ENCODE data around the gene TTLL13. TPM values are rescaled to one million over a fixed set of nuclear protein-coding genes. Genes with fewer than 3 reads are reported as not detected.
A peak's percentile ranks its signal among the peaks of the same experiment; 100 is the strongest.

TTLL13 gene
- total RNA-seq, 2 donors from 2014 or later, result 0.15 to 0.46 TPM

DNA sequence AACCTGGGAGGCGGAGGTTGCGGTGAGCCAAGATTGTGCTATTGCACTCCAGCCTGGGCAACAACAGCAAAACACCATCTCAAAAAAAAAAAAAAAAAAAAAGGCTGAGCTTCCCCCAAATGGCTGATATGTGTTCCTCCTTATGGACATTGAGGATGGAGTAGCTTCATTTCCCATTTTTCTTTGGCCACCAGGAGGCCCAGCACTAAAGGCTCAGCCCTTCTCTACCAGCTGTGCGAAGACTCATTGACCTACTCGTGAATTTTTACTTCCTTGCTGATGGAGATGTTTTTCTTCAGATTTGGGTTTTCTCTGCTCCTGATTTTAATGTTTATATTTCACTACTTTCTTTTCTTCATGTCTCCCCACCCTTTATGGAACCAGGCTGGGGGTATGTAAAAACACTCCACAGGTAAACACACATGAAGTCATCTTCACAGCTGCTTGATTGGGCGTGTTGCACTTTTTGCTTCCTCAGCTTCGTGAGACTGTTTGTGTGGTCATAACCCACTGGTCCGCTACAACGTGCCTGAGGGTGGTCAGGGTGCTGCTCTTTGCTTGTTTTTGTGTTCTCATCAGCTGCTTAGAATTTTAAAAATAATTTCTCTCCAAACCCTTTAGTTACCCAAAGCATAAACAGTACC, 34.7 kb upstream of the TTLL13 start:
- no peaks in the 10 kb centered on the region for H3K27me3 Mint-ChIP-seq (ENCODE audit: insufficient read depth)
- peak; percentile 60 for DNase-seq
- H3K27ac ChIP-seq (ENCODE audit: low read depth, low read length), result no peak overlapping the region

DNA sequence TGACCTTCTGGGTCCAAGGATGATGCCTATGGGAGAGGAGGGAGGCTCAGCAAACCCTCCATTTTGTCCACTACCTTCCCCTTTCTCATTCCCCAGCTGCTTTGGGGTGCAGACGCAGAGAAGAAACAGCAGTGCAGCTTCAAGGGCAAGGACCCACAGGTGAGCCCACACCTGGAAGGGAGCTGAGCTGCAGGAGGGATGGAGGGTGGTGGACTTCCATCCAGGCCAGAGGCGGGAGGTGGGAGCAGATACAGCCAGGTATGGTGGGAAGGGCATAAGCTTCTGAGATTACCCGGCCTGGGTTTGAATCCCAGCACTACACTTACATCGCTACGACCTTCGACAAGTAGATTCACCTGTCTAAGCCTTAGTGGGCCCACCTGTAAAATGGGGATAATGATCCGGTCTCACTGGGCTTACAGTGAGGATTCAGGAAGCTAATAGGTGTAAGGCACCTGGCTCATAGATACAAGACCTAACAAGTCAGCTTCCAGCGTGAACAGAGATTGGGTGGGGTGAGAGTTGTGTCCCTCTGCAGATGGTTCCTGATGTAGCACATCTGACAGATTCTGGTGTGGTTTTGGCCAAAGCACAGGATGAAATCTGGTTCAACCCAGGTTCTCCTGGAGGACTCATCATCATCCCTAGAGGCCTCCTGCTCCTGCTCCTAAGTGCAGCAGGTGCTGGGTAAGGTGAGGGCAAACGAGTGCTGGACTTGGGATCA, 31.5 kb upstream of the TTLL13 start:
- peaks cover 5% of the 10 kb centered on the region for H3K4me1 ChIP-seq (ENCODE audit: control insufficient read depth, insufficient read depth, low read length)
- peaks cover 9% of the 10 kb centered on the region for H3K36me3 Mint-ChIP-seq (ENCODE audit: low read depth)

More for the DNA sequence above, 34.7 kb upstream of the TTLL13 start:
- Histone ChIP-seq H3K27me3 (ENCODE audit: control insufficient read depth, insufficient read depth, low read length, poor library complexity, severe bottlenecking) (no peaks in the 10 kb centered on the region), H3K4me1 (ENCODE audit: control insufficient read depth, insufficient read depth, low read length) (peaks cover 5% of the 10 kb centered on the region), H3K9ac (ENCODE audit: extremely low read depth, low read length, poor library complexity, severe bottlenecking) (no peak overlapping the region), H3K4me3 (ENCODE audit: low read length) (no peak overlapping the region), H3K36me3 (ENCODE audit: control insufficient read depth, insufficient read depth, low read length) (no peaks in the 10 kb centered on the region), H3K9me3 (ENCODE audit: control insufficient read depth, low read length) (no peaks in the 10 kb centered on the region)
- WGBS, 2 experiments (ENCODE audit: insufficient coverage in 1 of 2, insufficient read length in 1 of 2), result 95 to 100% methylated on average over 3 to 8 of the region's 8 CpGs
- no peak overlapping the region for H3K4me3 Mint-ChIP-seq
- peaks cover 5% of the 10 kb centered on the region for H3K36me3 Mint-ChIP-seq (ENCODE audit: low read depth)
- TF ChIP-seq, protein P1, sequence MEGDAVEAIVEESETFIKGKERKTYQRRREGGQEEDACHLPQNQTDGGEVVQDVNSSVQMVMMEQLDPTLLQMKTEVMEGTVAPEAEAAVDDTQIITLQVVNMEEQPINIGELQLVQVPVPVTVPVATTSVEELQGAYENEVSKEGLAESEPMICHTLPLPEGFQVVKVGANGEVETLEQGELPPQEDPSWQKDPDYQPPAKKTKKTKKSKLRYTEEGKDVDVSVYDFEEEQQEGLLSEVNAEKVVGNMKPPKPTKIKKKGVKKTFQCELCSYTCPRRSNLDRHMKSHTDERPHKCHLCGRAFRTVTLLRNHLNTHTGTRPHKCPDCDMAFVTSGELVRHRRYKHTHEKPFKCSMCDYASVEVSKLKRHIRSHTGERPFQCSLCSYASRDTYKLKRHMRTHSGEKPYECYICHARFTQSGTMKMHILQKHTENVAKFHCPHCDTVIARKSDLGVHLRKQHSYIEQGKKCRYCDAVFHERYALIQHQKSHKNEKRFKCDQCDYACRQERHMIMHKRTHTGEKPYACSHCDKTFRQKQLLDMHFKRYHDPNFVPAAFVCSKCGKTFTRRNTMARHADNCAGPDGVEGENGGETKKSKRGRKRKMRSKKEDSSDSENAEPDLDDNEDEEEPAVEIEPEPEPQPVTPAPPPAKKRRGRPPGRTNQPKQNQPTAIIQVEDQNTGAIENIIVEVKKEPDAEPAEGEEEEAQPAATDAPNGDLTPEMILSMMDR (conservative IDR thresholded peaks at IDR 0.05), result peak; percentile 67
- H3K9me3 Mint-ChIP-seq, result no peaks in the 10 kb centered on the region
- no peaks in the 10 kb centered on the region for H3K4me1 Mint-ChIP-seq
- no peak overlapping the region for H3K27ac Mint-ChIP-seq

DNA sequence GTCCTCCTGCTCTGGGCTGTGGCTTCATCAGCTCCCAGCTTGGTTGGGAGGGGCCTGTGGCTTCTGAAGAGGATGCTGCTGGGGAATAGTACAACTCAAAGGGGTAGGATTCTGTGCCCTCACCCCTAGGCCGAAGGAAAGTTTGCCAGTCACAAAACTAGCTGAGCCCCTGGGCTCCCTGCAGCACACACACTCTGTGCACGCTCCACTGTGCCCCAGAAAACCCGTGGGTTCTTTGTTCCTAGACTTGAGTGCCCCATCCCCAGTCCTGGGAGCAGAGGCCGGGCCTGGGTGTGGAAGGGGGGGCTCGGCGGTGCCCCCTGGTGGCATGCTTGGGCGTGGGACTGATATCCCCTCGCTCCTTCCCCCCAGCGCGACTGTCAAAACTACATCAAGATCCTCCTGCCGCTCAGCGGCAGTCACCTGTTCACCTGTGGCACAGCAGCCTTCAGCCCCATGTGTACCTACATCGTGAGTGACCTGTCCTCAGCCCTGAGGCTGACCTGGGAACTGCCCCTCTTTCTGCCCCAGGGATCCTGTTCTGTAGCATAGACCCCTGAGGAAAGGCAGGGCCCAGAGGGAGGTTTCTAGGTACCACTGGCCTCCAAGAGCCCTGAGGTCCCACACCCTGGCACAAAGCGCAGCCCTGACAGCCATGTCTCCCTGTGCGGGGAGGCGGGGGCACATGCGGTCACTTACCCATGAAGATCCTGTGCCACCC, 29.8 kb upstream of the TTLL13 start:
- TF ChIP-seq, protein P1 (conservative IDR thresholded peaks at IDR 0.05), result peak; percentile 87
- Histone ChIP-seq H3K27ac (ENCODE audit: low read depth, low read length) (no peak overlapping the region), H3K9ac (ENCODE audit: extremely low read depth, low read length, poor library complexity, severe bottlenecking) (no peak overlapping the region), H3K27me3 (ENCODE audit: control insufficient read depth, insufficient read depth, low read length, poor library complexity, severe bottlenecking) (no peaks in the 10 kb centered on the region), H3K36me3 (ENCODE audit: control insufficient read depth, insufficient read depth, low read length) (no peaks in the 10 kb centered on the region), H3K9me3 (ENCODE audit: control insufficient read depth, low read length) (no peaks in the 10 kb centered on the region), H3K4me3 (ENCODE audit: low read length) (no peak overlapping the region), H3K4me1 (ENCODE audit: control insufficient read depth, insufficient read depth, low read length) (no peaks in the 10 kb centered on the region)
- H3K27ac Mint-ChIP-seq, result no peak overlapping the region
- no peaks in the 10 kb centered on the region for H3K27me3 Mint-ChIP-seq (ENCODE audit: insufficient read depth)
- no peaks in the 10 kb centered on the region for H3K4me1 Mint-ChIP-seq
- peaks cover 20% of the 10 kb centered on the region for H3K36me3 Mint-ChIP-seq (ENCODE audit: low read depth)
- no peaks in the 10 kb centered on the region for H3K9me3 Mint-ChIP-seq
- WGBS, 2 experiments (ENCODE audit: insufficient coverage in 1 of 2, insufficient read length in 1 of 2), result 66 to 70% methylated on average over 11 to 17 of the region's 17 CpGs
- no peak overlapping the region for H3K4me3 Mint-ChIP-seq
- peak; percentile 86 for DNase-seq

More for the DNA sequence above, 31.5 kb upstream of the TTLL13 start:
- DNase-seq, result no peak
- no peaks in the 10 kb centered on the region for H3K9me3 Mint-ChIP-seq
- Histone ChIP-seq H3K9ac (ENCODE audit: extremely low read depth, low read length, poor library complexity, severe bottlenecking) (no peak overlapping the region), H3K27me3 (ENCODE audit: control insufficient read depth, insufficient read depth, low read length, poor library complexity, severe bottlenecking) (no peaks in the 10 kb centered on the region), H3K27ac (ENCODE audit: low read depth, low read length) (no peak overlapping the region), H3K4me3 (ENCODE audit: low read length) (no peak overlapping the region), H3K9me3 (ENCODE audit: control insufficient read depth, low read length) (no peaks in the 10 kb centered on the region), H3K36me3 (ENCODE audit: control insufficient read depth, insufficient read depth, low read length) (no peaks in the 10 kb centered on the region)
- no peaks in the 10 kb centered on the region for H3K27me3 Mint-ChIP-seq (ENCODE audit: insufficient read depth)
- H3K4me1 Mint-ChIP-seq, result no peaks in the 10 kb centered on the region
- WGBS, 2 experiments (ENCODE audit: insufficient coverage in 1 of 2, insufficient read length in 1 of 2), result 93 to 100% methylated on average over 6 to 9 of the region's 9 CpGs
- no peak overlapping the region for H3K4me3 Mint-ChIP-seq
- TF ChIP-seq, protein P1 (conservative IDR thresholded peaks at IDR 0.05), result no peak
- no peak overlapping the region for H3K27ac Mint-ChIP-seq

Measured in endodermal cell (in vitro differentiated cells).